HG03066 (cell line): ENCODE measurements around the gene EML4.
A peak's percentile ranks its signal among the peaks of the same experiment; 100 is the strongest.

ENCODE experiments used
- ATAC-seq: cut with Tn5 transposase; IDR thresholded peaks from one replicate; pipeline ENCODE4 v1.9.1; 2021; ENCODE audit warnings: low read depth; ENCODE audit not compliant: unreplicated experiment

Gene EML4

DNA sequence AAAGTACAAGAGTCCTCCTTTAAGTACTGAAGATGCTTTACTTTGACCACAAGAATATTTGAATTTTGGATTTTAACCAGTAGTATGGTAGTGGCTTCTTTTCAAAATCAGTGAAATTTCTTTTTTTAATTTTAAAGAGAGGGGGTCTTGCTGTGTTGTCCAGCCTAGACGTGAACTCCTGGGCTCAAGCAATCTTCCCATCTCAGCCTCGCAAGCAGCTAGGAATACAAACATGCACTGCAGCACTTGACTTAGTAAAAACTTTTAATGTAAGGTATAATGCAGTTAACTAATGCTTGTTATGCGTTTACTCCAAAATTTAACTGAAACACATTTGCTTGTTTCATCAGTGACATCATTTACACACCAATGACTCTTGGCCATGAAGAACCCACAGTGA, 49.6 kb downstream of the EML4 start:
- no peak for ATAC-seq

DNA sequence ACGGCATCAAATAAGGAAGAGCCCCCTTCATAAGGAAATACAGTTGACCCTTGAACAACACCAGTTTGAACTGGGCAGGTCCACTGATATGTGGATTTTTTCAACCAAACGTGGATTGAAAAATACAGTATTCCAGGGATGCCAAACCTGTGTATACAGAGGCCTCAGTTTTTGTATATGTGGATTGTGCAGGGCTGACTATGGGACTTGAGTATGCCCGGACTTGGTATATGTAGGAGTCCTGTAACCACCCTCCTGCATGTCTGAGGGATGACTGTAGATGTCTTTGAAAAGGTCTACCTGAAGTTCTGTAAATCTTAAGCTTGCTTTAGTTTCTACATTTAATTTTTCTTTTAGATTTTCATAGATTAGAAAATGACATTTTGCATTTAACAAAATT, 50.0 kb downstream of the EML4 start:
- ATAC-seq: no peak

- ATAC-seq: no peak
These were observed 51.4 kb downstream of the EML4 start for GRCh38 chr2:42220566-42220965.

DNA sequence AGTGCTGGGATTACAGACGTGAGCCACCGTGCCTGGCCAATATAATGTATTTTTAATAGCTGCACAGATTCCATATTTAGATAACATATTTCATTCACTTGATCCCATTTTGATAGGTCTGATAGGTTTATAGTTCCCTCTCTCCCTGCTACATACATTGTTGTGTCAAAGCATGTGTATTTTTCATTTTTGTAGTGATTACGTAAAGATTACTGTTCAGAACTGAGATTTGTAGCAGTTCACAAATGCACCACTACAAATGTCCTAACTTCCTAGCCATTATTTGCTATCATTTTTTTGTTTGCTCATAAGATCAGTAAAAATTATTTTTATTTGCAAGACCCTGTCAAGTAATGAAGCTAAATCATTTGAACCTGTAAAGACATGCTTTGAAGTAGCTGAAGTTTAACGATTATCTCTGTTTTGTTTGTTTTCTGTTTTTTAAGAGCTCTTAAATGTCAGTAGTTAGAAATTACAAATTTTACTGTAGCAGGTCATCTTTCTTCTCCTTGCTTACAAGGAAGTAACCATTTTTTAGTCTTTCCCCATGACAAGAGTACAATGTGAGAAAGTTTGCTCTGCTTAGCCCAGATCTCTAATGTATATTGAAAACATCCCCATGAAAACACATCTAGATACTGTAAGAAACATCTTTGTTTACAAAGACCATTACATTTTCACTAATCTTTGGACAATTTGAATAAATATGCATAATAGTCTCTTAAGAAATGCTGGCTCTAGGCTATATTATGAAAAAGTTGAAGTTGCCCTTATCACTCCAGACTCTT, 54.1 kb downstream of the EML4 start:
- ATAC-seq: no peak

GRCh38 chr2:42223855-42224268, 54.7 kb downstream of the EML4 start:
- ATAC-seq: no peak

DNA sequence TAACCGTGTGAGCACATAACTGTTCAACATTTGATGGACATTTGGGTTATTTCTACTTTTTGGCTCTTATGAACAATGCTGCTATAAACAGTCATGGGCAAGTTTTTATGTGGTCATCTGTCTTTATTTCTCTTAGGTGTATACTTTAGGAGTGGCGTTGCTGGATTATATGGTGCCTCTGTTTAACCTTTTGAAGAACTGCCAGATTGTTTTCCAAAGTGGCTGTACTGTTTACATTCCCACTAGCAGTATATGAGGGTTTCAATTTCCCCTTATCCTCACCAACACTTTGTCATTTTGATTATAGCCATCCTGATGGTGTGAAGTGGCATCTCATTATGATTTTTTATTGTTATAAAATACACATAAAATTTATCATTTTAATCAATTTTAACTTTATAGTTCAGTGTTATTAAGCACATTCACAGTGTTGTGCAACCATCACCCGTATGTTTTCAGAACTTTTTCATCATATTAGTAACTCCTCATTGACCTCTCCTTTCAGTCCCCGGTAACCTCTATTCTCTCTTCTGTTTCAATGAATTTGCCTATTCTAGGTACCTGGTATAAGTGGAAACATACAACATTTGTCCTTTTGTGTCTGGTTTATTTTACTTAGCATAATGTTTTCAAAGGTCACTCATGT, 55.4 kb downstream of the EML4 start:
- ATAC-seq: no peak

GRCh38 chr2:42225573-42225972, 56.4 kb downstream of the EML4 start:
- ATAC-seq: no peak

GRCh38 chr2:42227491-42227890, 58.3 kb downstream of the EML4 start:
- ATAC-seq: no peak

GRCh38 chr2:42228101-42228500, 58.9 kb downstream of the EML4 start:
- ATAC-seq: no peak

DNA sequence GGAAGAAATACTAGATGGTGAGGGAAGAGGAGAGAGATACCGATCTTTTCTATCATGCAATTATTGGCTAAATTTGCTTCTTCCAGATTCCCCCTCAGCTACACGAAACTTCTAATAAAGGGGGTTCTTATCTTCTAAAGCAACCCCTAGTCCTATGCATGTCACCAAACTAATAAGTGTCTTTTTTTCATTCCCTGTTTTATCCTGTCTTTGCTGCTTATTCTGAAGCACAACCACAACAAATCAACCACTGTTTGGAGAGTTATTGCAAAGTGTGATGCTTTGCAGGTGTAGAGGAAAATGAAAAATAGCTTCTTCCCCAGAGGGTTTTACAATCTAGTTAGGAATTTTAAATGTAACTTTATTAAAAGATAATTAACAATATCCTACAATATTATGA, 60.8 kb downstream of the EML4 start:
- ATAC-seq: no peak

GRCh38 chr2:42230891-42231290, 61.7 kb downstream of the EML4 start:
- no peak for ATAC-seq

DNA sequence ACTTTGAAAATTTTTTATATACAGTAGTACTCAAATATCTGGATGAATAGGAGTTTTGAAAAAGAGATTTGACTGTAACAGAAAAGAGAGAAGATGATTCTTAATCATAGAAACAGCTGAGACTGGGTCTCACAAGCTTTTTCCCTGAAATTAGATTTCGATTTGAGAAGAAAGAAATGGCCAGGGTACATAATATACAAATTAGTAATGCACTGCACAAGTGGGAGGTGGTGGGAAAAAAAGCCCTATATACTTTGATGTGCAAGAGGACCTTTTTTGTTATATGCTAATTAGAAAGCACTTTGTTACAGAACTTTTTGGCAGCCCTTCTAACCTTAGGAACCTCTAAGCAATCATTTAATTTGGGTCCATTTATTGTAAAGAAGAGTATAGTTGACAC, 62.9 kb downstream of the EML4 start:
- ATAC-seq: no peak

DNA sequence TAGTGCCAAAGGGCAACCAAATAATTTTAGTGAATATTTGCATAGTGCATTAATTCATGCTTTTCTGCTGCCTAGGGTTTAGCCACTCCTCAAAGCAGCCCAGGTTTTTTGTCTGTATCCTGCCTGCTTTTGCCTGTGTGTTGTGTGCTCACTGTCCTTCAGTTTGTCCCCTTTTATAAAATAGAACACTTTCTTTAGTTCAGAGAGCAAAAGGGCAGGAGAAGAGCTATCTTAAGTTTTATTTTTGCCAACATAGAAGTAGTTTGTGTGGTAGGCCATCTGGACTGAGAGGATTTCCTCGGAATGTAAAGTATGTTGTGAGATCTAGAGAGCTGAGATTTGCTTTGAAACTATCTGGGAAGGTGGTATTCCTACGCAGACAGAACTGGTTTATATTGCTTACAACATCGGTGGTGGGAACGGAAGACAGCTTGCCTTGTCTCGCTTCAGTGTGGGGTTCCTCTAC, 64.9 kb downstream of the EML4 start:
- no peak for ATAC-seq

DNA sequence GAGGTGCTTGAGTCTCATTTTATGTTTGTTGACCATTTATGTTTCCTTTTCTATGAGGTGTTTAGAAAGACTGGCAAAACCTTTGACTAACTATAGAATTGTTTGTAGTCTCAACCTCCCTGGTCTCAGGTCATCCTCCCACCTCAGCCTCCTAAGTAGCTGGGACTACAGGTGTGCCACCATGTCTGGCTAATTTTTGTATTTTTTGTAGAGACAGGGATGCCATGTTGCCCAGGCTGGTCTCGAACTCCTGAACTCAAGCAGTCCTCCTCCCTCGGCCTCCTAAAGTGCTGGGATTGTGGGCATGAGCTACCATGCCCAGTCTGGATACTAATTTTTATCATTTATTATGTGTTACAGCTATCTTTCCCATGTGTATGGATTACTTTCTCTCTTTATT, 67.8 kb downstream of the EML4 start:
- no peak for ATAC-seq

- peak; percentile 76 for ATAC-seq
These were observed 69.6 kb downstream of the EML4 start for GRCh38 chr2:42238644-42239288.

DNA sequence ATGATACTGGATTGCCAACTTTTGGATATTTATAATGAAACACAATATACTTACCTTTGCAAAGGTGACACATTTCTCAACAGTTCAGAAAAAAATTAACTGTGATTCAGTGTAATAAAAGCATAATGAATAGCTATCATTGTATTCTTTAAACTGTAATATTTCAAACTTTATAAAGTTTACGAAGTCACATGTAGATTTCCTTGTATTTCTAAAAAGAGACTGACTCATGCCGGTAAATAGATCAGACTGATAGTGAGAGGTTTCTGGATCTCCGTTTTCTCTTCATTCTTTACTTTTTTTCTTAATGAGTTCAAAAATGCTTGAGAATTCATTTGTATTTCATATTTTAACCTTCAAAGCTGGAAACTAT, 70.1 kb downstream of the EML4 start:
- ATAC-seq: no peak

DNA sequence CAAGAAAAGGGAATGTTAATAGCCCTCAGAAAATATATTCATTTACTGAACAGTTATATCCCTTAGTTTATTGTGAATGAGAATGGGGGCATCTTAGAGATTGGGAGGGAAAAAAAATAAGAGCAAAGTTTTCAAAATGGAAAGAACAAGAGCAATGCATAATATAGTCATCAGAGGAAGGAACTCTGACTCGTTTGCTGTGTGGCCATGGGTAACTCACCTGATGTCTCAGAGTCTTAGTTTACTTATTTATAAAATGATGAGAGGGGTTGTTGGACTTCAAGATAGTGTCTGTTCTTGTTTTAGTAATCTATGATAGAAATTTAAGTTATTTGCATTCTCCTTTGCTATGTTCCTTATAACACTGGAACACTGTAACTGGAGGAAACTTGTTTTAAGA, 70.7 kb downstream of the EML4 start:
- ATAC-seq: no peak

DNA sequence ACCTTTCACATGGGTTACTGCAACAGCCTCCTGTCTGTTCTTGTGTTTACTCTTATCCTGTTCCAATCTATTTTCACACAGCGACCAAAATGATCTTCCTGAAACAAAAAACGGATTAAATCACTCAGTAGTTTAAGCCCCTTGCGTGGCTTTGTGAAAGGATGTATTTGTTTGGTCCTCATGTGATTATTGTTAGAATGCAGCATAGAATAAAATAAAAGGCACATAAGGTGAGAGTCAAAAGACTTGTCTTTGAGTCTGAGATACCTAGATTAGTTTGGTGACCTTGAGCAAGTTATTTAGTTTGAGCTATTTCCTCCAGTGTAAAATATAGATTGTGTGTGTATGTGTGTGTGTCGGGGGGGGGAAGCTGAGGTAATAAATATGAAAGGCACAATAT, 72.4 kb downstream of the EML4 start:
- ATAC-seq: no peak

DNA sequence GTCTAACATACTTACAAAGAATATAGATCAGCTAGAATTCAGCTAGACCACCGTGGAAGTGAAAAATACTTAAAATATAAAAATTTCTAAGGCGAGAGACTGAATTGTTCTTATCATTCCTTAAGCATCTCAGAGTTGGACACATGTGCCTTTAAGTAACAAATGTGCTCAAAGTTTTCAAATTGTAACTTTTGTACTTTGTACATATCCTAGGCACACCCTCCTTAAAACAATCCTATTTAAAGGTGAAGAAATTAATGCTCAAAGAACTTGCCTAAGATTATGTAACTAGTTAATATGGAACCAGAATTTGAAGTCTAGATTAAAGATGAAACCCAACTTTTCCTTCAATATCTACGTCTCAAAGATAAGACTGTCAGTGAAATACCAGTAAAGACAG, 74.1 kb downstream of the EML4 start:
- ATAC-seq: no peak

DNA sequence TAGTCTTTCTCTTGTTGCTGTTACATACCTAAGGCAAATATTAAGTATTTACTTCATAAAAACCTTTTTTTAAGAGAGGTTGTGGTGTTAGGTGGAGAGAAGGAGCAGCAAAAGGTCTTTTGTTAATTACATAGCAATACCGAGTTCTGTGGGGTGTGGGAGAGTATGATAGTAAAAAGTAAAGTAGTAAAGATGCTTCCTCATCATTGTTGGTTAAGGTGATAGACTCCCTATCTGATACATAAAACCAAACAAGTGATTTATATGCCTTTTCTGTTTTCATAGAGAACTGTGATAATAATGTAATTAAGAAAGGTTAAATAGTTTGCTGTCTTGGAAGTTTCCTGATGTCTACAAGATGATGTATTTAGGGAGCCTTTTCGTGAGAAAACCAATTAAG, 75.4 kb downstream of the EML4 start:
- ATAC-seq: no peak

GRCh38 chr2:42245396-42245795, 76.2 kb downstream of the EML4 start:
- no peak for ATAC-seq

- no peak for ATAC-seq
These were observed 77.4 kb downstream of the EML4 start for GRCh38 chr2:42246562-42246961.
